Activated T-cell treated with anti-CD3 and anti-CD28 coated beads for 48 hours (primary cell): ENCODE data around the gene WDFY4.
"Not testable (repeated sequence)": the region's sequence is repeated elsewhere in the genome, so short reads cannot be mapped to it uniquely, and the experiment has no call there.

Experiments used
- DNase-seq: peaks from one replicate; pipeline ENCODE4 v3.0.0-alpha.2; 2020; ENCODE audit warnings: low read depth

The WDFY4 gene, protein sequence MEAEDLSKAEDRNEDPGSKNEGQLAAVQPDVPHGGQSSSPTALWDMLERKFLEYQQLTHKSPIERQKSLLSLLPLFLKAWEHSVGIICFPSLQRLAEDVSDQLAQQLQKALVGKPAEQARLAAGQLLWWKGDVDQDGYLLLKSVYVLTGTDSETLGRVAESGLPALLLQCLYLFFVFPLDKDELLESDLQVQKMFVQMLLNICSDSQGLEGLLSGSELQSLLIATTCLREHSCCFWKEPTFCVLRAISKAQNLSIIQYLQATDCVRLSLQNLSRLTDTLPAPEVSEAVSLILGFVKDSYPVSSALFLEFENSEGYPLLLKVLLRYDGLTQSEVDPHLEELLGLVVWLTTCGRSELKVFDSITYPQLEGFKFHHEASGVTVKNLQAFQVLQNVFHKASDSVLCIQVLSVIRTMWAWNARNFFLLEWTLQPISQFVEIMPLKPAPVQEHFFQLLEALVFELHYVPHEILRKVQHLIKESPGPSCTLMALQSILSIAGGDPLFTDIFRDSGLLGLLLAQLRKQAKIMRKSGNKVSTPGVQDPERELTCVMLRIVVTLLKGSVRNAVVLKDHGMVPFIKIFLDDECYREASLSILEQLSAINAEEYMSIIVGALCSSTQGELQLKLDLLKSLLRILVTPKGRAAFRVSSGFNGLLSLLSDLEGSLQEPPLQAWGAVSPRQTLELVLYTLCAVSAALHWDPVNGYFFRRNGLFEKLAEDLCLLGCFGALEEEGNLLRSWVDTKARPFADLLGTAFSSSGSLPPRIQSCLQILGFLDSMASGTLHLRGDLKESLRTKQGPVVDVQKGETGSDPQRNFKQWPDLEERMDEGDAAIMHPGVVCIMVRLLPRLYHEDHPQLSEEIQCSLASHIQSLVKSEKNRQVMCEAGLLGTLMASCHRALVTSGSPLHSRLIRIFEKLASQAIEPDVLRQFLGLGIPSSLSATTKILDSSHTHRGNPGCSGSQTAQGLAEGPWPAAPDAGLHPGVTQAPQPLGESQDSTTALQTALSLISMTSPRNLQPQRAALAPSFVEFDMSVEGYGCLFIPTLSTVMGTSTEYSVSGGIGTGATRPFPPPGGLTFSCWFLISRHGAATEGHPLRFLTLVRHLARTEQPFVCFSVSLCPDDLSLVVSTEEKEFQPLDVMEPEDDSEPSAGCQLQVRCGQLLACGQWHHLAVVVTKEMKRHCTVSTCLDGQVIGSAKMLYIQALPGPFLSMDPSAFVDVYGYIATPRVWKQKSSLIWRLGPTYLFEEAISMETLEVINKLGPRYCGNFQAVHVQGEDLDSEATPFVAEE (N-terminal part only)

DNA sequence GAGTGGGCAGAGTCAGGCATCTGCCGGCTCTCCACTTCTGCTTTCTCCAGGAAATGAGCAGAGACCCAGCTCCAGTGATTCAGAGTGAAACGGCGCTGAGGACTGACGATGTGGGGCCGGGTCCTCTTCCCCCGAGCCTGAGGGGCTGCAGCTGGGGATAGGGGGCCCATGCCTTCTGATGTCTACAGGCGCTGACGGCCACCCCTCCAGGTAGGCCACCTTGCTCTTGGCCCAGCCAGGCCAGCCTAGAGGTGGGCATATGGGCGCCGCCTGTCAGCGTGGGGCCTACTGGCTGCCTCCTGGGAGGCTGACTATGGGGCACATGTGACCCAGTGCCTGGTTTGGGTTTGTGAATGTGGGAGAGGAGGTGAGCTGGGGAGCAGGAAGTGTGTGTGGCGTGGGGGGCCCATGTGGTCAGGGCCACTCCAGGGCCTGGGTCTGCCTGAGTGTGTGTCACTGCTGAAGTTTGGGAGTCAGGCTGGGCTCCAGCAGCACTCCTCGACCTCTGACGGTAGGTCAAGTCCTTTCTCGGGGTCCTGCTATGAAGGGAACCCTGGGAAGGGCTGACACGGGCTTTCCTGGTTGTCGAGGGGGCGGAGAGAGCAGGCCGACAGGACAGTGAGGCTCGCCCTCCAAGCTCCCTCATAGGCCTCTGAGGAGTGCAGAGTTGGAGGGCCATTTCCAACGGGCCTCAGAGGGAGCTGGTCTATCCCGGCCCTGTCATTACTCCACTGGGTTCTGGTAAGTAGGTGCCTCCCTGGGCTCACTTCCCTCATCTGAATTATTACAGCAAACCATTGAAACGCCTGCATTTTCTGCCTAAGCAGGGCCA lies at the start of gene WDFY4:
Gene WDFY4 (plus strand): TSS at position 82 of the 832 bp plus-strand sequence. CDS start 24,860 bp downstream, outside the sequence.
- DNase-seq = no peak

DNA sequence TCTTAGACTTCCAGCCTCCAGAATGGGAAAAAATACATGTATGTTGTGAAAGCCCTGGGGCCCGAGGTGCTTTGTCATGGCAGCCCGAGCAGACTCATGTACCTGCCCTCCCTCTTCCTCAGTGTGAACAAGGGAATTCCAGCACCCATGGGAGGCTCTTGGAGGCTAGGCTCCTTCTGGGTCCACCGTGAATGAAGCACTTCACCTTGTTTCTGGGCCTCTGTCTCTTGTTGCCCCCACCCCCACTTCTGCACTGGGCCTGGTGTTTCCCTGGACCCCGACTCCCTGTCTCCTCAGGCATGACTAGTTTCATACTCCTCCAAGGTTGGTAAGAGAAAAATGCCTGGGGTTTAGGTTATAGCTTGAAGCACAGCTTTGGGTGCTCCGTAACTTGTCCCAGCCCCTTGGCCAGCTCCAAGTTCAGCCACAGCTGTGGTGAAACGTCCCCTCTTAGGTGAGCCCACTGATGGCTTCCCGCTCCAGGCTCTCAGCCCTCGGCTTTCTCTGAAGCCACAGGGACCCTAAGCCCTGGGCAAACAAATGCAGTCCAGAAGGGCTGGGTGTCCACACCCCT lies 49.6 kb upstream of the WDFY4 start:
- no peak for DNase-seq

DNA sequence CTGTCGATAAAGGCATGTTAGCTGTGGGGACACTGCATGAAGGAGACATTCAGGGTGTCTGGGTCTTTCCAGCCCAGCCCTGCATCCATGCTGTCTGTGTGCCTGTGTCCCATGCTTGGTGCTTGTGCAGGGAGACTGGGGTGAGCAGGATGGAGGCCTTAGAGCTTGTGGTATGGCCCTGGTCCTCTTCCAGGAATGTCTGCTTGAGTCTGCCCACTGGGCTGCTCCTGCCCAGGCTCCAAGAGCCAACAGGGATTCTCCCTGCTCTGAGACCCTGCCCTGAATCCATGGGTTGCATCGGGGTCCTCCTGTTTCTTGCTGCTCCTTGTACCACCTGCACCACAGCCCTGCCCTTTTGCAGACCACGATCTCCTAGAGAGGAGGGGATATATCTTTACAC lies 48.4 kb upstream of the WDFY4 start:
- DNase-seq = no peak

DNA sequence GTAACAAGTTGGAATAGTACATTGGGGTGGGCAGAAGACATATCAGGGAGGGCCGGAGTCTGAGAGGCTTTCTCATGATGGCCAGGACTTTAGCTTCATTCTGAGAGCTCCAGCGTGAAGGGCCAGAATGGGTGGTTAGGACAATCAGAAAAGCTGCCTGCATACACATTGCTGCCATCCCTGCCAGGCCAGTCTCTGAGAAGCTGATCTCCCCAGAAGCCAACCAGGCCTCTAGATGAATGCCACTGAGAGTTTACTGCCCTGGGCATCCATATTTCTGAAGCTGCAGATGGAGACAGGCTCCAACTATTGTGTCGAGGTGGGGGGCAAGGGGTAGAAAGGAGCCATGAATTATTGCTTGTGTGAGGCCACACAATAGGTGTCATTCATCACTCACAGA lies 47.8 kb upstream of the WDFY4 start:
- DNase-seq = no peak

DNA sequence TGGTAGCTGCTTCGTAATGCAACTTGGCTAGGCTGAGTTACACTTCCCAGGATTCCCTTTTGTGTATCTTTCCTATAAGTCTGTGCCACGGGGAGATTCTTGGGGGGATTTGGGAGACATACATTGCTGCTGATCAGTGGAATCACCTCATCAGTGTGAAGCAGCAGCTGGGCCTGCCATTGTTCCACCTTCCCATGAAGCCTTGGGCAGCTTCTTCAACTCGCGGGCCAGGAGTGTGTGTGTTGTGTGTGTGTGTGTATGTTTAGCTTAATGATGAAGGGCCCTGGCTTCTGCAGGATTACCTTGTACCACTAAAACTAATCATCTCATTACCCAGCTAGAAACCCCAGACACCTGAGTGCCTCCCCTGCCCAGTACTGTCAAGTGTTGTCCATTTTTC lies 46.5 kb upstream of the WDFY4 start:
- DNase-seq = no peak

DNA sequence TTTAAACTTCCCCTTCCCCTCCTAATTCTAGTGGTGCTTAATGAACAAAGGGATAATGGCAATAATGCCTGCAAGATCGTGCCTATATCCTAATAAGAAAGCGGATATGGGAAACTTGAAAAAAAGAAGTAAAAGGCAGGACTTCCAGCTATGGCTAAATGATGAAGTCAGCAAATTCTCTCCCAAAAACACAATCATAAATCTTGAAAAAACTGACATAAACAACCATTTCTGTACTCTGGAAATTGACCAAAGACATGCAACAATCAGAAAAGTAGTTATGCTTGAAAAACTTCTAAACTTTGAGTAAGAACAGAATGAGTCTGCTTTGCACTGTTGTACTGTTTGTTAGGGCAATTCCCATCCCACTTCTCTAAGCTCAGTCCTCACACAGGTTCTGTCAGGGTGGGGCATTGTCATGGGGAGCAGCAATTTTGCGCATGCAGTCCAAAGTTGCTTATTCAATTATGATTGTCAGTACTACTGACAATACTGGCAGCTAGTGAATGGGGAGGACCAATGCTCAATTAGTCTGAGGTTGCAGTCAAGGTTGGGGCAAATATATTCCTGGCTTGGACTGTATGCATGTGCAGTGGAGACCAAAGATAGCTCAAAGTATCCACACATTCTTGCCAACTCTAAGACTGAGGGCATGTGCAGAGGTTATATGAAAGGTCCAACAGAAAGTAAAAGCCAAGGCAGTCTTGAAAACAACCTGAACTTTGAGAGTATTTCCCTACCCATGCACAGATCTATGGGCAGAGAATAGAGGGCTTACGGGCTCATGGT lies 45.7 kb upstream of the WDFY4 start:
- DNase-seq = no peak

DNA sequence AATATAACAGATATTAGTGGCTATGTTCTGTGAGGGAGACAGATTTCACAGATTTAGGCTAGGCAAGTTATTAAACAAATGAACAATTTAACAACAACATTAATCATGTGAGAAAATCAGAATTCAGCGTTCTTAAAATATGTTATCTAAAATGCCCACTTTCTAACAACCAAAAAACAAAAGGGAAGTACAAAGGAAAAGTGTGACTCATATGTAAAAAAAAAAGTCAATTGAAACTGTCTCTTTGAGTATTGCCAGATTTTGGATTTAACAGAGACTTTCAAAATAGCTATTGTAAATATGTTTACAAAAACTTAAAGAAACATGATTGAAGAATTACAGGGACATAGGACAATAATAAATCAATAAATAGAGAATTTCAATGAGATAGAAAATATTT lies 45.0 kb upstream of the WDFY4 start:
- DNase-seq = no peak

DNA sequence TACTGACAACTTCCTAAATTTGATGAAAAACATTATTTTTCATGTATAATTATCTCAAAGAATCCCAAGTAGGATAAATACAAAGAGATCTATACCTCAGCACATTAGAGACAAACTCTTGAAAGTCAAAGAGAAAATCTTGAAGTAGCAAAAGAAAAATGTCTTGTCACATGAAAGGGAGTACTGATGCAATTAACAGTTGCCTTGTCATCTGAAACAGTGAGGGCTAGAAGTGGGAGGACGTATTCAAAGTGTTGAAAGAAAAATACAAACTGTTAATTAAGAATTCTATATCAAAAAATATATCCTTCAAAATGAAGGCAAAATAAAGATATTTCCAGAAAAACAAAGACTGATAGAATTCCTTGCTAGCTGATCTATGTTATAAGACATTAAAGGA lies 44.3 kb upstream of the WDFY4 start:
- no peak for DNase-seq

DNA sequence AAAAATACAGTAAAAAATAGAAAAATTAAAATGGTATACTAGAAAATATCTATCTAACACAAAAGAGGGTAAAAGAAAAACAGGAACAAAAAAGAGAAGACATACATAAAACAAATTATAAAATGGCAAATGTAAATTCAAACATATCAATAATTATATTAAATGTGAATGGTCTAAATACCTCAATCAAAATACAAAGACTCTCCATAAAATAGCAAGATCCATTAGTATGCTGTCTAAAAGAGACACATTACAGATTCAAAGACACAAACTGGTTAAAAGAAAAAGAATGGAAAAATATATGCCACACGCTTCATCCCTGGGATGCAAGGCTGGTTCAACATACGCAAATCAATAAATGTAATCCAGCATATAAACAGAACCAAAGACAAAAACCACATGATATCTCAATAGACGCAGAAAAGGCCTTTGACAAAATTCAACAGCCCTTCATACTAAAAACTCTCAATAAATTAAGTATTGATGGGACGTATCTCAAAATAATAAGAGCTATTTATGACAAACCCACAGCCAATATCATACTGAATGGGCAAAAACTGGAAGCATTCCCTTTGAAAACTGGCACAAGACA lies 43.5 kb upstream of the WDFY4 start:
- not testable (repeated sequence) for DNase-seq

DNA sequence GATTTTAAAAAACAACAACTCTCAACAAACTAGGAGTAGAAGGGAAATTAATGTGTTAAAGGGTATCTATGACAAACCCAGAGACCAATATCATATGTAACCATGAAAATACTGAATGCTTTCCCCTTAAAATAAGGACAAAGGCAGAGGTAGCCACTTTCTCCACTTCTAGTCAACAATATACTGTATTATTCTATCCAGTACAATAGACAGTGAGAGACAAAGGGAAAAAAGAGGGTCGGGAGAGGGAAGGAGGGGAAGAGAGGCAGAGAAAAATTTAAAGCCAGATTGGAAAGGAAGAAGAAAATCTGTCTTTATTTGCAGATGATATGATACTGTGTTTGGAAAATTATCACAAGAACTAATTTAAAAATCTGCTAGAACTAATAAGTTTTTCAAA lies 39.1 kb upstream of the WDFY4 start:
- no peak for DNase-seq

DNA sequence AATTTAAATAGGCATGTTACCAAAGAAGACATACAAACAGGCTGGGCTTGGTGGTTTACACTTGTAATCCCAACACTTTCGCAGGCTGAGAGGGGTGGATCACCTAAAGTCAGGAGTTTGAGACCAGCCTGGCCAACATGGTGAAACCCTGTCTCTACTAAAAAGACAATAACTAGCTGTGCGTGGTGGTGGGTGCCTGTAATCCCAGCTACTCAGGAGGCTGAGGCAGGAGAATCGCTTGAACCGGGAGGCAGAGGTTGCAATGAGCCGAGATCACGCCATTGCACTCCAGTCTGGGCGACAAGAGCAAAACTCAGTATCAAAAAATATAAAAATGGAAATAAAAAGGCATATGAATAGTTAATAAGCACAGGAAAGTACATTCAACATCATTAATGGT lies 37.6 kb upstream of the WDFY4 start:
- DNase-seq = not testable (repeated sequence)

DNA sequence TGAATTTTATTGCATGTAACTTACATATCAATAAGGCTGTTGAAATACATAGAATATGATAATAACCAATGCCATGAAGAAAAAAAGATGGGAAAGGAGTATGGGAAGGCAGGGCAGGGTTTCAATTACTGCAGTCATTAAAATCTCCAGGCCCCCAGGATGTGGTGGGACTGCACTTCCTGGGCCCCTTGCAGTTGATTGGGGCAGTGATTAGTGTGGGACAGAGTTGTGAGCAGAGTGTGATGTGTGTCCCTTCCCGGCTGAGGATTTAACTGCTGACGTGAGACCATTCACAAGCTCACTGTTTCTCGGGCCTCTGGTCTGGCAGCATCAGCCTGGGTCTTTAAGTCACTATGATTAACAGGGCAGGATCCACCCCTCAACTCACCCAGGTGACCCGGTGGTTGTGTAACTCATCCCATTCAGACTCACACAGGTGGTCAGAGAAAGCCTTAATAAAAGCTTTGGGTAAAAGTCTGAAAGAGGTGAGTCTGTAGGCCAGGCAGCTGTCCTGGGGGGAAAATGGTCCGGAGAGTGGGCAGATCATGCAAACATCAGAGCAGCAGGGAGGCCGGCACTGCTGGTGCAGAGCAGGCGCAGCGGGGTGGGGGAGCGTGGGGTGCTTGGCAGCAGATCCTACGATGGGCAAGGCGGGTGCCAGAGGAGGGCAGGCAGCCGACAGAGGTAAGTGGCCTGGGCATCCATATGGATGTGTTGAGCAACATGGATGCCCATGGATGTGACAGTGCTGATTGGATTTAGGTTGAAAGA lies 36.3 kb upstream of the WDFY4 start:
- DNase-seq = no peak

DNA sequence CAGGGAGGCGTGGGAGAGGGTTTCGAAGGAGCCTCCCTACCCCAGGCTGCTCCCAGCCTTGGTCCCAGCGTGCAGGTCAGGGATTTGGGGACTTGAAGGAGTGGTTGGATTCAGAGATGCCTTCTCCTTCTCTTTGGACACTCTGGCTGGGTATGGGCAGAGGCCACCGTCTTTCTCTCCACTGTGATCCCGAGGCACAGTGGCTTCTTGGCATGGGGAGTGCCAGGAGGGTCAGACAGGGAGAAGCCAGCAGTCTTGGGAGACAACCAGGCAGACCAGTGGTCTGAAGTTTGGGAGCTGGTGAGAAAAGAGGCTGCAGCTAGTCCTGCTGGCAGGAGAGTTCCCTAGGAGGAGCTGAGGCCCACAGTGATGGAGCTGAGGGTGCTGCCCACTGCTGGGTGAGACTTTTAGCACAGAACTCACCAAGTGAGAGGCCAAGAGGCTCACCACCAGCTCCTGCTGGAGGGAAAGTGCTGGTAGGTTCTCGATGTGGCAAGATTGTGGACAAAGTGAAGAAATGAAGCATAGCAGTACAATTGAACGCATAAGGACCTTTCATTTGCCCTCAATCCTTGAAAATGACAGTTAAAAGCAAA lies 35.2 kb upstream of the WDFY4 start:
- no peak for DNase-seq

DNA sequence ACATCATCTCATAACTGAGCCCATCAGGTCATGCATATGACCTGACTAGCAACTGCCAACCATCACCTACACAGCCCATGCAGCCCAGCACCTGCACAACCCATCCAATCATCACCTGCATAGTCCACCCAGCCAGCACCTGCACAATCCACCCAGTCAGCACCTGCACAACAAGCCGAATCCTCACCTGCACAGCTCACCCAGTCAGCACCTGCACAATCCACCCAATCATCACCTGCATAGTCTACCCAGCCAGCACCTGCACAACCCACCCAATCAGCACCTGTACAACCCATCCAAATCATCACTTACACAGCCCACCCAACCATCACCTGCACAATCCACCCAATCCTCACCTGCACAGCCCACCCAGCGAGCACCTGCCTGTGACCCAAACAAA lies 33.4 kb upstream of the WDFY4 start:
- DNase-seq = no peak

DNA sequence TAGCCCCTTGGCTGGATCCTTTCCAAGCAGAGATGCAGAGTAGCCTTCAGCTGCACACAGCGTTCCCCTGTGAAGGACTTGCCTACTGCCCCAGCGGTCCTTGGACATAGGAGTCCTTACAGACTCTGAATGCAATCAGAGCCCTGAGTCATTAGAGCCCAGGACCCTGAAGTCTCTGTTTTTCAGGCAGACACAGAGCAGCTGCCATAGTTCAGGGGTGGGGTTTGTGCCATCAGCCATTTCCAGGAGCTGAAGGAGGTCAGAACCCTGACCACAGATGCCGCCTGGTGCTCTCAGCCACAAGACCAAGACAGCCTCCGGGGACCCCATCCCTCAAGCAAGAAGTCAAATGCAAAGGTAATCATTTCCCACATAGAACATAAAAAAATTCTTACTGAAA lies 32.8 kb upstream of the WDFY4 start:
- no peak for DNase-seq

DNA sequence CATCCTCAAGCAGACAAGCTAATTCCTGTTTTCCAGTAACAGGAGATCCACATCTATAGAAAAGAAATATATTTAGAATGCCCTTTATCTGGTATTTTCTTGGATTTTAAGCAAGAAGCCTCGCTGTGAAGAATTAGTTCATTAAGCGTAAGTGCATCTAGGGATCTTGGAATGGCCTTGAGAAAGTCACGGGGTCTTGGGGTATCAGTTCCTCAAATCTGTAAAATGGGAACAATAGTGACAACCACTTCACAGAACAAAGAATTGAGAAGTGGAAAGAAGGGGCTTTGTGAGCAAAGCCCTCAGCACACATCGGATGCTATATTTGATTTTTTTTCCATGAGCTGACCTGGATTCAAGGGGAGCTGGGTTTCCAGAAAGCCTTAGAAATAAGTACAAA lies 32.3 kb upstream of the WDFY4 start:
- DNase-seq = no peak

DNA sequence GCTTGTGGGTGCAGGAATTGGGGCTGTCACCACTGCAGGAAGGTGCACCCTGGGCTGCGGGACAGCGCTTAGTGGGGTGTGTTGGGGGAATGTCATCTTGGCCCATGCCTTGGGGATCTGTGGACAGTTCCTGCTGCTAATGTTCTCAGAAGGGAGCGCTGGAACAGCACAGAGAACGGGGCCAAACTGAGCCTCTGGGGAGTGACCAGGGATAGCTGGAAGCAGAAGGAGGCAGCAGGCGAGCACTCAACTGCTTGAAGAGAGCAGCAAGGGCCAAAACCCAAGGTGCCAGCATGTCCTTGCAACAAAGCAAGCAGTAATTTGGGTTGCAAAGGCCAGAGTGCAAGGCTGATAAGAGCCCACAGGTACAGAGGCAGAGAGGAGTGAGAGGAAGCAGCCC lies 31.3 kb upstream of the WDFY4 start:
- no peak for DNase-seq

DNA sequence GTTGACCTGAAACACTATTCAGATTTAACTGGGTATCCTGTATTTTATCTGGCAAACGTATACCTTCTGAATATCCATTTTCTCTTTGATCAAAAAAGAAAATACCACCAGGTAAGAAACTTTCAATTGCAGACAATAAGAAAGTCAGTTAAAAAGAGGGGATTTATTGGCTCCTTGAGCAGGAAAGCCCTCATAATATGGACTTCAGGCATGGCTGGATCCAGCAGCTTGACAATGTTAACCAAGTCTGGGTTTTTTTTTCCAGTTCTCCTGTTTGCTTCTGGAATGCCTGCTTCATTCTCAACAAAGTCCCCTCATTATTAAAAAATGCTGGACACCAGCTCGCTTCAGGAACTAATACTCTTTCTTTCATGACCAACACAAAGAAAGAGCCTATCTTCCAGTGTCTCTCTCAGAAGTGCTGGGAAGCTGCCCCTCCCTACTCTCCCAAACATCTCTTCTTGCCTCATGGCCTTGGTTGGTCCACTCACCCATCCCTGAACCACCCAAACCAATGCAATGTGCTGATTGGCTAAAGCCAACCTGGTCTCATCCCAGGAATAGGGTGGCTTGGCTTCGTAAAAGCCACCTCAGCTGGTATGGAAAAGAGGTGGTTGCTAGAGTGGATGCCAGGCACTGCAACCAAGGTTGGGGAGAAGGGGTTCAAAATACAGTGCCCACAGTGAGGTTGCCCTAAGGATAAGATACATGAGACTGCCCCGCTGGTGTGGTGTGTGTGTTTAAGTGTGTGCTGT lies 30.6 kb upstream of the WDFY4 start:
- DNase-seq = no peak
